ENCODE measurements around the gene NGLY1.

- TF ChIP-seq EZH2 (optimal IDR thresholded peaks at IDR 0.05; ENCODE audit: low read depth, low read length) (no peak), EZH2phosphoT487 (IDR thresholded peaks at IDR 0.05; ENCODE audit: low read length) (no peak), CTCF (IDR thresholded peaks at IDR 0.05; ENCODE audit: low read length) (no peak)
Measured at GRCh38 chr3:25785826-25786225, 2.6 kb upstream of the NGLY1 start.

Measured in MM.1S (cell line).